ENCODE data around the gene PRKN.
A peak's percentile ranks its signal among the peaks of the same experiment; 100 is the strongest.

Gene PRKN

GRCh38 chr6:162307865-162308264 lies 419.7 kb downstream of the PRKN start:
- no peak for DNase-seq (ENCODE audit: low read depth)

- no peak for DNase-seq (ENCODE audit: low read depth)
These were observed 420.9 kb downstream of the PRKN start for GRCh38 chr6:162306616-162307015.

GRCh38 chr6:162301128-162301527 lies 426.4 kb downstream of the PRKN start:
- DNase-seq (ENCODE audit: low read depth), result no peak

- no peak for DNase-seq (ENCODE audit: low read depth)
These were observed 433.5 kb downstream of the PRKN start for GRCh38 chr6:162294029-162294428.

GRCh38 chr6:162292915-162293314 lies 434.7 kb downstream of the PRKN start:
- DNase-seq (ENCODE audit: low read depth), result no peak

- no peak for DNase-seq (ENCODE audit: low read depth)
These were observed 436.6 kb downstream of the PRKN start for GRCh38 chr6:162290846-162291465.

- no peak for DNase-seq (ENCODE audit: low read depth)
These were observed 437.6 kb downstream of the PRKN start for GRCh38 chr6:162289972-162290371.

GRCh38 chr6:162273986-162274385 lies 453.6 kb downstream of the PRKN start:
- no peak for DNase-seq (ENCODE audit: low read depth)

GRCh38 chr6:162271922-162272321 lies 455.6 kb downstream of the PRKN start:
- no peak for DNase-seq (ENCODE audit: low read depth)

GRCh38 chr6:162270966-162271365 lies 456.6 kb downstream of the PRKN start:
- no peak for DNase-seq (ENCODE audit: low read depth)

- DNase-seq (ENCODE audit: low read depth), result no peak
These were observed 459.9 kb downstream of the PRKN start for GRCh38 chr6:162267641-162268040.

GRCh38 chr6:162267126-162267525 lies 460.4 kb downstream of the PRKN start:
- no peak for DNase-seq (ENCODE audit: low read depth)

GRCh38 chr6:162264581-162264980 lies 463.0 kb downstream of the PRKN start:
- DNase-seq (ENCODE audit: low read depth), result no peak

GRCh38 chr6:162262466-162263196 lies 464.9 kb downstream of the PRKN start:
- DNase-seq (ENCODE audit: low read depth), result no peak

- no peak for DNase-seq (ENCODE audit: low read depth)
These were observed 466.0 kb downstream of the PRKN start for GRCh38 chr6:162261598-162261997.

- no peak for DNase-seq (ENCODE audit: low read depth)
These were observed 467.5 kb downstream of the PRKN start for GRCh38 chr6:162260027-162260426.

GRCh38 chr6:162258647-162259046 lies 468.9 kb downstream of the PRKN start:
- DNase-seq (ENCODE audit: low read depth), result no peak

GRCh38 chr6:162256361-162256760 lies 471.2 kb downstream of the PRKN start:
- no peak for DNase-seq (ENCODE audit: low read depth)

GRCh38 chr6:162251257-162251656 lies 476.3 kb downstream of the PRKN start:
- DNase-seq (ENCODE audit: low read depth), result peak; percentile 16

- DNase-seq (ENCODE audit: low read depth), result no peak
These were observed 477.5 kb downstream of the PRKN start for GRCh38 chr6:162249907-162250642.

GRCh38 chr6:162245830-162246420 lies 481.6 kb downstream of the PRKN start:
- no peak for DNase-seq (ENCODE audit: low read depth)

- no peak for DNase-seq (ENCODE audit: low read depth)
These were observed 483.5 kb downstream of the PRKN start for GRCh38 chr6:162244031-162244430.

GRCh38 chr6:162242915-162243314 lies 484.7 kb downstream of the PRKN start:
- no peak for DNase-seq (ENCODE audit: low read depth)

Measured in ELR (cell line).